ENCODE data around the gene ANK2. TPM values are rescaled to one million over a fixed set of nuclear protein-coding genes. Genes with fewer than 3 reads are reported as not detected.
A peak's percentile ranks its signal among the peaks of the same experiment; 100 is the strongest.

ANK2 gene
- total and polyA plus RNA-seq, 2 of the 13 experiments (the other 11 are each of a cell fraction or from before 2014, with no cell fraction given), result 2.7 to 15.1 TPM

DNA sequence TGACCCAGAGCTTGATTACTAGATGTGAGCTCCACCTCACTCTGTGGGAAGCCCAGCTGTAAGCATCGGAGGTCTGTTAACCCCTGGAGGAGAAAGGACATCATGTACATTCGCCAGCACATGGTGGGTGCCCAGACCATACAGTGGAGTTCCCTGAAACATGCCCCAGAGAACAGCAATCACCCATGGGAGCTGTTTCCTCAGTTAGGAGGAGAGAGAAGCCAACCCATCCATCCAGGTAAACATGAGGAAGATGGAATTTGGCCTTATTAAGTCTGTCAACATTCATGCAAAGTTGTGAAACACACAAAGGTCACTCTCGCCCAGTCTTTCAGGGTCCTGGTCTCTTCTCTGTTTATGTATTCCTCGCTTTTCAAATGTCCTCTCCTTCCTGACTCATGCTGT, 354.7 kb downstream of the ANK2 start (continued):
- TF ChIP-seq, protein P1, sequence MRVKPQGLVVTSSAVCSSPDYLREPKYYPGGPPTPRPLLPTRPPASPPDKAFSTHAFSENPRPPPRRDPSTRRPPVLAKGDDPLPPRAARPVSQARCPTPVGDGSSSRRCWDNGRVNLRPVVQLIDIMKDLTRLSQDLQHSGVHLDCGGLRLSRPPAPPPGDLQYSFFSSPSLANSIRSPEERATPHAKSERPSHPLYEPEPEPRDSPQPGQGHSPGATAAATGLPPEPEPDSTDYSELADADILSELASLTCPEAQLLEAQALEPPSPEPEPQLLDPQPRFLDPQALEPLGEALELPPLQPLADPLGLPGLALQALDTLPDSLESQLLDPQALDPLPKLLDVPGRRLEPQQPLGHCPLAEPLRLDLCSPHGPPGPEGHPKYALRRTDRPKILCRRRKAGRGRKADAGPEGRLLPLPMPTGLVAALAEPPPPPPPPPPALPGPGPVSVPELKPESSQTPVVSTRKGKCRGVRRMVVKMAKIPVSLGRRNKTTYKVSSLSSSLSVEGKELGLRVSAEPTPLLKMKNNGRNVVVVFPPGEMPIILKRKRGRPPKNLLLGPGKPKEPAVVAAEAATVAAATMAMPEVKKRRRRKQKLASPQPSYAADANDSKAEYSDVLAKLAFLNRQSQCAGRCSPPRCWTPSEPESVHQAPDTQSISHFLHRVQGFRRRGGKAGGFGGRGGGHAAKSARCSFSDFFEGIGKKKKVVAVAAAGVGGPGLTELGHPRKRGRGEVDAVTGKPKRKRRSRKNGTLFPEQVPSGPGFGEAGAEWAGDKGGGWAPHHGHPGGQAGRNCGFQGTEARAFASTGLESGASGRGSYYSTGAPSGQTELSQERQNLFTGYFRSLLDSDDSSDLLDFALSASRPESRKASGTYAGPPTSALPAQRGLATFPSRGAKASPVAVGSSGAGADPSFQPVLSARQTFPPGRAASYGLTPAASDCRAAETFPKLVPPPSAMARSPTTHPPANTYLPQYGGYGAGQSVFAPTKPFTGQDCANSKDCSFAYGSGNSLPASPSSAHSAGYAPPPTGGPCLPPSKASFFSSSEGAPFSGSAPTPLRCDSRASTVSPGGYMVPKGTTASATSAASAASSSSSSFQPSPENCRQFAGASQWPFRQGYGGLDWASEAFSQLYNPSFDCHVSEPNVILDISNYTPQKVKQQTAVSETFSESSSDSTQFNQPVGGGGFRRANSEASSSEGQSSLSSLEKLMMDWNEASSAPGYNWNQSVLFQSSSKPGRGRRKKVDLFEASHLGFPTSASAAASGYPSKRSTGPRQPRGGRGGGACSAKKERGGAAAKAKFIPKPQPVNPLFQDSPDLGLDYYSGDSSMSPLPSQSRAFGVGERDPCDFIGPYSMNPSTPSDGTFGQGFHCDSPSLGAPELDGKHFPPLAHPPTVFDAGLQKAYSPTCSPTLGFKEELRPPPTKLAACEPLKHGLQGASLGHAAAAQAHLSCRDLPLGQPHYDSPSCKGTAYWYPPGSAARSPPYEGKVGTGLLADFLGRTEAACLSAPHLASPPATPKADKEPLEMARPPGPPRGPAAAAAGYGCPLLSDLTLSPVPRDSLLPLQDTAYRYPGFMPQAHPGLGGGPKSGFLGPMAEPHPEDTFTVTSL (CRISPR knock-in tag; IDR thresholded peaks at IDR 0.05; ENCODE audit: borderline replicate concordance), result peak; percentile 97
- TF ChIP-seq, protein P2, sequence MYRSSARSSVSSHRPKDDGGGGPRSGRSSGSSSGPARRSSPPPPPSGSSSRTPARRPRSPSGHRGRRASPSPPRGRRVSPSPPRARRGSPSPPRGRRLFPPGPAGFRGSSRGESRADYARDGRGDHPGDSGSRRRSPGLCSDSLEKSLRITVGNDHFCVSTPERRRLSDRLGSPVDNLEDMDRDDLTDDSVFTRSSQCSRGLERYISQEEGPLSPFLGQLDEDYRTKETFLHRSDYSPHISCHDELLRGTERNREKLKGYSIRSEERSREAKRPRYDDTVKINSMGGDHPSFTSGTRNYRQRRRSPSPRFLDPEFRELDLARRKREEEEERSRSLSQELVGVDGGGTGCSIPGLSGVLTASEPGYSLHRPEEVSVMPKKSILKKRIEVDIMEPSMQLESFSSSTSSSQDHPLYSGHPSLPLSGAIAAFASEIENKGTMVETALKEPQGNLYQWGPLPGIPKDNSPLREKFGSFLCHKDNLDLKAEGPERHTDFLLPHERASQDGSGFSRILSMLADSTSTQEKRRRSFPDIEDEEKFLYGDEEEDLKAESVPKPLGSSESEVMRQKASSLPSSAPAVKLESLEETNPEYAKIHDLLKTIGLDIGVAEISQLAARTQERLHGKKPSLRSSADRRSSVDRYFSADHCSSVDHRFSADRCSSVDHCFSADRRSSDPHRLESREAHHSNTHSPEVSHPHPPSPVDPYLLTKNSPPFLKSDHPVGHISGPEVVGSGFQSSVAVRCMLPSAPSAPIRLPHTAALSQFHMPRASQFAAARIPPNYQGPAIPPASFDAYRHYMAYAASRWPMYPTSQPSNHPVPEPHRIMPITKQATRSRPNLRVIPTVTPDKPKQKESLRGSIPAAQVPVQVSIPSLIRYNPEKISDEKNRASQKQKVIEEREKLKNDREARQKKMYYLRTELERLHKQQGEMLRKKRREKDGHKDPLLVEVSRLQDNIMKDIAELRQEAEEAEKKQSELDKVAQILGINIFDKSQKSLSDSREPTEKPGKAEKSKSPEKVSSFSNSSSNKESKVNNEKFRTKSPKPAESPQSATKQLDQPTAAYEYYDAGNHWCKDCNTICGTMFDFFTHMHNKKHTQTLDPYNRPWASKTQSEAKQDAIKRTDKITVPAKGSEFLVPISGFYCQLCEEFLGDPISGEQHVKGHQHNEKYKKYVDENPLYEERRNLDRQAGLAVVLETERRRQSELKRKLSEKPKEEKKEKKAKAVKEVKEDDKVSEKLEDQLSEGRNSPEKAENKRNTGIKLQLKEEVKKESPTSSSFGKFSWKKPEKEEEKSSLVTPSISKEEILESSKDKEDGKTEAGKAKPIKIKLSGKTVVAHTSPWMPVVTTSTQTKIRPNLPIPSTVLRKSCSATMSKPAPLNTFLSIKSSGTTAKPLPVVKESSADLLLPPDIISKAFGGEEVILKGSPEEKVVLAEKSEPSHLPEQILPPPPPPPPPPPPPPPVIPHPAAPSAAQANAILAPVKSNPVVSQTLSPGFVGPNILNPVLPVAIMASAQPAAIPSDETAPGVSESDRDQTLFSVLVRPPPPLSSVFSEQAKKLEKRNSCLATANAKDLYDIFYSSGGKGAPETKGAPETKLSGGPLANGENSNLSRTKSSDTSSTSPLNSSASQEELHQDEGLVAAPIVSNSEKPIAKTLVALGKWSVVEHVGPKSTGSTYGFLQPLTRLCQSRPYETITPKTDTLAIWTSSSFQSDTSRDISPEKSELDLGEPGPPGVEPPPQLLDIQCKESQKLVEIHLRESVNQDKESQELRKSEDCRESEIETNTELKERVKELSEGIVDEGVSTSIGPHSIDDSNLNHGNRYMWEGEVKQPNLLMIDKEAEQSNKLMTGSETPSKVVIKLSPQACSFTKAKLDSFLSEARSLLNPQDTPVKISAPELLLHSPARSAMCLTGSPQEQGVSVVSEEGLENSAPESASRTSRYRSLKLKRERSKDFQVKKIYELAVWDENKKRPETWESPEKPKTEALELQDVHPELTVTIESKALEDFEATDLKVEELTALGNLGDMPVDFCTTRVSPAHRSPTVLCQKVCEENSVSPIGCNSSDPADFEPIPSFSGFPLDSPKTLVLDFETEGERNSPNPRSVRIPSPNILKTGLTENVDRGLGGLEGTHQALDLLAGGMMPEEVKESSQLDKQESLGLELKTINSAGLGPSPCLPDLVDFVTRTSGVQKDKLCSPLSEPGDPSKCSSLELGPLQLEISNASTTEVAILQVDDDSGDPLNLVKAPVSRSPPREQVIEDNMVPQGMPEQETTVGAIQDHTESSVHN (CRISPR knock-in tag; IDR thresholded peaks at IDR 0.05), result no peak
- TF ChIP-seq PHB2 (IDR thresholded peaks at IDR 0.05; ENCODE audit: partially characterized antibody) (no peak), ELF3 (CRISPR knock-in tag; IDR thresholded peaks at IDR 0.05) (peak; percentile 81), ARNT2 (CRISPR knock-in tag; IDR thresholded peaks at IDR 0.05; ENCODE audit: low read depth) (no peak), NKX3-1 (CRISPR knock-in tag; IDR thresholded peaks at IDR 0.05) (0 out of 2 replicates have a peak, but pooled peaks have one; percentile 75), EP300 (IDR thresholded peaks at IDR 0.05; ENCODE audit: low read depth in 2 of 2, low read length in 2 of 2) (peak; percentile 63 to 90), EP300 (CRISPR knock-in tag; IDR thresholded peaks at IDR 0.05; ENCODE audit: borderline replicate concordance) (peak; percentile 70; the same call in 1 of the 2 replicates), NFYC (CRISPR knock-in tag; IDR thresholded peaks at IDR 0.05) (no peak), ZSCAN31 (CRISPR knock-in tag; IDR thresholded peaks at IDR 0.05; ENCODE audit: low read depth) (peak; percentile 59; the same call in 1 of the 2 replicates), ZNF12 (CRISPR knock-in tag; IDR thresholded peaks at IDR 0.05) (peak; percentile 61; the same call in 1 of the 2 replicates), ERF (CRISPR knock-in tag; IDR thresholded peaks at IDR 0.05) (peak; percentile 70; the same call in 1 of the 2 replicates), NFIC (IDR thresholded peaks at IDR 0.05; ENCODE audit: low read length) (peak; percentile 79; the same call in 1 of the 2 replicates), HHEX (CRISPR knock-in tag; IDR thresholded peaks at IDR 0.05) (peak; percentile 72; the same call in 1 of the 2 replicates), DPF2 (CRISPR knock-in tag; IDR thresholded peaks at IDR 0.05; ENCODE audit: borderline replicate concordance, low read depth) (peak; percentile 96)
- TF ChIP-seq, protein P3, sequence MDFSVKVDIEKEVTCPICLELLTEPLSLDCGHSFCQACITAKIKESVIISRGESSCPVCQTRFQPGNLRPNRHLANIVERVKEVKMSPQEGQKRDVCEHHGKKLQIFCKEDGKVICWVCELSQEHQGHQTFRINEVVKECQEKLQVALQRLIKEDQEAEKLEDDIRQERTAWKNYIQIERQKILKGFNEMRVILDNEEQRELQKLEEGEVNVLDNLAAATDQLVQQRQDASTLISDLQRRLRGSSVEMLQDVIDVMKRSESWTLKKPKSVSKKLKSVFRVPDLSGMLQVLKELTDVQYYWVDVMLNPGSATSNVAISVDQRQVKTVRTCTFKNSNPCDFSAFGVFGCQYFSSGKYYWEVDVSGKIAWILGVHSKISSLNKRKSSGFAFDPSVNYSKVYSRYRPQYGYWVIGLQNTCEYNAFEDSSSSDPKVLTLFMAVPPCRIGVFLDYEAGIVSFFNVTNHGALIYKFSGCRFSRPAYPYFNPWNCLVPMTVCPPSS (IDR thresholded peaks at IDR 0.05), result no peak
